ACC112 (cell line): Measurements from ENCODE around the gene ERC1.

Source experiments
- H2AFZ ChIP-seq: fragments of 200-600 bp; sonication (generic); one replicate; pipeline ENCODE4 v1.6.0; 2017; ENCODE audit warnings: antibody characterized with exemption, low read length; ENCODE audit not compliant: unreplicated experiment
- H3K27ac ChIP-seq: fragments of 200-600 bp; sonication (generic); 2 replicates; pipeline ENCODE4 v1.5.1; 2014; ENCODE audit warnings: low read depth, mild to moderate bottlenecking, antibody characterized with exemption, low read length, moderate library complexity
- H3K27me3 ChIP-seq: fragments of 200-600 bp; sonication (generic); 2 replicates; pipeline ENCODE4 v1.6.1; 2014; ENCODE audit warnings: mild to moderate bottlenecking, antibody characterized with exemption, low read length, moderate library complexity, mixed read lengths; ENCODE audit not compliant: insufficient read depth
- H3K36me3 ChIP-seq: fragments of 200-600 bp; sonication (generic); 2 replicates; pipeline ENCODE4 v1.6.1; 2016; ENCODE audit warnings: mild to moderate bottlenecking, antibody characterized with exemption, low read length, moderate library complexity, mixed read lengths; ENCODE audit not compliant: insufficient read depth
- H3K4me1 ChIP-seq: fragments of 200-600 bp; sonication (generic); one replicate; pipeline ENCODE4 v1.6.1; 2016; ENCODE audit warnings: low read length, mixed read lengths; ENCODE audit not compliant: insufficient read depth, unreplicated experiment, control insufficient read depth
- H3K4me3 ChIP-seq: fragments of 200-600 bp; sonication (generic); 2 replicates; pipeline ENCODE4 v1.5.1; 2014; ENCODE audit warnings: mild to moderate bottlenecking, low read depth, low read length
- H3K79me2 ChIP-seq: fragments of 200-600 bp; sonication (generic); one replicate; pipeline ENCODE4 v1.6.0; 2016; ENCODE audit warnings: low read length; ENCODE audit not compliant: control insufficient read depth, unreplicated experiment, insufficient read depth

Gene ERC1

GRCh38 chr12:1020389-1020788, 29.4 kb downstream of the ERC1 start:
- no peak overlapping the region for H3K27ac ChIP-seq
- no peaks in the 10 kb centered on the region for H3K4me1 ChIP-seq
- H3K4me3 ChIP-seq: no peak overlapping the region
- H2AFZ ChIP-seq: no peak overlapping the region
- H3K36me3 ChIP-seq: peaks cover 12% of the 10 kb centered on the region; the same call in 1 of the 2 replicates
- peaks cover 39% of the 10 kb centered on the region for H3K79me2 ChIP-seq
- H3K27me3 ChIP-seq: no peaks in the 10 kb centered on the region

DNA sequence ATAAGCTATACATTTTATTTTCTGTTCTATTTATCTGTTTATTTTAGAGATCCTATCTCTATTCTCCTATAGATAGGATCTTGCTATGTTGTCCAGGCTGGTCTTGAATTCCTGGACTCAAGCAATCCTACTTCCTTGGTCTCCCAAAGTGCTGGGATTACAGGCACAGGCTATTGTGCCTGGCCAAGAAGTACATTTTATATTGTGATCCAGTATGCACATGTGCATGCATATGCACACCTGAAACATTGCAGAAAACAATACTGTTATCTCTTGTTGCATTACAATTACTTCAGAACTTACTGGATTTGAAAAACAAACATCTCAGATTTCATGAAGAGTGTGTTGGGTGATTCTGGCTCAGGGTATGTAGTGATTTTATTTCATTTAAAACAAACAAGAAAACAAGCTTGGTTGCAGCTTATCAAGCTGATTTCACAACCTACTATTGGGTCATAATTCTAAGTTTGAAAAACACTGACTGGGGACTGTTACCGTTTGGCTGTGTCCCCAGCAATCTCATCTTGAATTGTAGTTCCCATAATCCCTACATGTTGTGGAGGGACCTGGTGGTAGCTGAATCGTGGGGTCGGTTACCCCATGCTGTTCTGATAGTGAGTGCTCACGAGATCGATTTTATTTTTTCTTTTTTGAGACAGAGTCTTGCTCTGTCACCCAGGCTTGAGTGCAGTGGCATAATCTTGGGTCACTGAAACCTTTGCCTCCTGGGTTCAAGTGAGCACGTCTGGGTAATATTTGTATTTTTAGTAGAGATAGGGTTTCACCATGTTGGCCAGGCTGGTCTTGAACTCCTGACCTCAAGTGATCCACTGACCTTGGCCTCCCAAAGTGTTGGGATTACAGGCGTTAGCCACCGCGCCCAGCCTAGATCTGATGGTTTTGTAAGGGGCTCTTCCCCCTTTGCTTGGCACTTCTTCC, 31.3 kb downstream of the ERC1 start:
- H3K27ac ChIP-seq: no peak overlapping the region
- no peaks in the 10 kb centered on the region for H3K27me3 ChIP-seq
- H3K4me1 ChIP-seq: no peaks in the 10 kb centered on the region
- no peak overlapping the region for H2AFZ ChIP-seq
- H3K4me3 ChIP-seq: no peak overlapping the region
- peaks cover 43% of the 10 kb centered on the region for H3K79me2 ChIP-seq
- peaks cover 21% of the 10 kb centered on the region; the same call in 1 of the 2 replicates for H3K36me3 ChIP-seq

DNA sequence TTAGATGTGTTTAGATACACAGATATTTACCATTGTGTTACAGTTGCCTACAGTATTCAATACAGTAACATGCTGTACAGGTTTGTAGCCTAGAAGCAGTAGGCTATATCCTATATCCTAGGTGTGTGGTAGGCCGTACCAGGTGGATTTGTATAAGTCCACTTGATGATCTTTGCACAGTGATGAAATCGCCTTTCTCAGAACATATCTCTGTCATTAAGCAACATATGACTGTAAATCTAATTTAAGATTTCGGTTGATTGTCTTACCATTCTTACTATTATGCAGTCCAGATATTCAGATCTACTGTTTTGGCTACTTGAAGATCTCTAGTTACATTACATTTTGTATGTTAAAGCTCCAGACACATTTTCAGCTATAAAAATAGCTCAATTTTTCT, 39.8 kb downstream of the ERC1 start:
- Histone ChIP-seq H3K4me1 (no peaks in the 10 kb centered on the region), H3K27me3 (no peaks in the 10 kb centered on the region), H3K79me2 (peaks cover 12% of the 10 kb centered on the region), H3K27ac (no peak overlapping the region), H2AFZ (no peak overlapping the region), H3K4me3 (no peak overlapping the region), H3K36me3 (peaks cover 16% of the 10 kb centered on the region; the same call in 1 of the 2 replicates)

GRCh38 chr12:1034243-1034642, 43.2 kb downstream of the ERC1 start:
- Histone ChIP-seq H3K4me1 (no peaks in the 10 kb centered on the region), H2AFZ (no peak overlapping the region), H3K27me3 (no peaks in the 10 kb centered on the region), H3K4me3 (no peak overlapping the region), H3K27ac (no peak overlapping the region), H3K79me2 (peaks cover 8% of the 10 kb centered on the region), H3K36me3 (no peaks in the 10 kb centered on the region)

DNA sequence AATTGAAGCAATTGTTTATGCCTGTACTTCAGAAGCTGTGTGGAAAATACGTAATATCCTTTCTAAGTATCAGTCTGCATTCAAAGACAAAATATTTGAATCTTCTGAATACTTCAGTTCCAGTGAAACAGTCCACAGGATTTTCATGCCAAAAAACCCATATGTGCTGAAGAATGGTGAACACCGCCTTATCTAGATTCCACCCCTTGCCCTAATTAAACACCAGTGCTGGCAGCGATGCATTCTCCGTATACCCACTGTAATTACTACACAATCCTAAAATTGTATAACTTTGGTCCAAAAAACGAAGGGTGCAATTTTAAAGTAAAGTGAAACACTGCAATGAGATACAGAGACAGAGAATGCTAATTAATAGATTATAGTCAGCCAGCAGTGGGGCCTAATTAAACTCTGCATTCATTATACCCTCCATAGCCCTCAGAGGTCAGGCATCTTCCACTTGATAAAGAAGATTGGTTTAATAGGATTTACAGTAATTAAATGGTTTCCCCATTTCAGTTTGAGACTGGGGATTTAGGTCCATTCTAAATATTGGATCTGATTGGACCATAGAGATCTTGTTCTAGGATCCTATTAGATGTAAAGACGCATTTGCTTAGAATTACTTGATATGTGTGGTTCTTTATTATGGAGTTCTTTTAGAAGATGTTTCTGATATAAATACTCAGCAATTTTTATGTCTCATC, 43.9 kb downstream of the ERC1 start:
- no peaks in the 10 kb centered on the region for H3K36me3 ChIP-seq
- H3K4me3 ChIP-seq: no peak overlapping the region
- no peaks in the 10 kb centered on the region for H3K4me1 ChIP-seq
- no peak overlapping the region for H2AFZ ChIP-seq
- H3K27ac ChIP-seq: no peak overlapping the region
- H3K27me3 ChIP-seq: no peaks in the 10 kb centered on the region
- peaks cover 8% of the 10 kb centered on the region for H3K79me2 ChIP-seq

DNA sequence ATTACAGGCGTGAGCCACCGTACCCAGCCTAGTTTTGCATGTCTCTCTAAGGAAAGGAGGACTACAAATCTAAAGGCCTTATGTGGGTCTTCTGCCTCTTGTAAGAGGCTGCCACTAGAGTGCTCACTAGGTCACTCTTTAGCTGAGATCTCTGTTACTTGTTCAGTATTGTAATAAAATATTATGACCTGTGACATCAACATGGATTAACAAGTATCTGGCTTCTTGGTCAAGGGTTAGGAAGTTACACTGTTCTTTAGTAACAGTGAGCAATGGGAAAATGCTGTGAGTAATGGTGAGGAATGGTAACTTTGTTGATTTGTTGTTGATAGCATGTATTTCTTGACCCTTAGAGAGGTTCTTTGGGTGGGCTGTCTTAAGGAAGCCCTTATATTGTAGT, 50.5 kb downstream of the ERC1 start:
- H3K36me3 ChIP-seq: no peaks in the 10 kb centered on the region
- H3K27me3 ChIP-seq: no peaks in the 10 kb centered on the region
- H2AFZ ChIP-seq: no peak overlapping the region
- H3K4me1 ChIP-seq: peaks cover 14% of the 10 kb centered on the region
- no peak overlapping the region for H3K4me3 ChIP-seq
- H3K27ac ChIP-seq: no peak overlapping the region
- H3K79me2 ChIP-seq: peaks cover 15% of the 10 kb centered on the region

DNA sequence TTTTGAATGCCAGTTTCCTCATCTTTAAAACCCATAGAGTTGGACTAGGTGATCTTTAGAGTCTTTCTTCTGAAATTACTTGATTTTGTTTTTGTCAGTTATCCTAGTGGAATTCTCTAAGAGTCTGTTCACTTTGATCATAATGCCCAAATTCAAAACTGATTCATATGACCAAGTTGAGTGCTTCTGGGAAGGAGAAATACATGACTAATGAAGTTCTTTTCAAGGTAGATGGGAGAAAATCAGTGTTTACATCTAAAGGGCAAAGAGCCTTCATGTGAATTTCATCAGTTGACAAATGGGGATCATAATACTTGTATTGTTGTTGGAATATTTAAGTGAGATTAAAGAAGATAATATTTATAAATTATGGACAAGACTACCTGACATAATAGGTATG, 53.2 kb downstream of the ERC1 start:
- Histone ChIP-seq H3K27ac (peak overlapping the region; percentile 20; the same call in 1 of the 2 replicates), H3K4me3 (no peak overlapping the region), H3K36me3 (peaks cover 4% of the 10 kb centered on the region), H3K27me3 (no peaks in the 10 kb centered on the region), H3K79me2 (peaks cover 32% of the 10 kb centered on the region), H2AFZ (no peak overlapping the region), H3K4me1 (peaks cover 14% of the 10 kb centered on the region)

DNA sequence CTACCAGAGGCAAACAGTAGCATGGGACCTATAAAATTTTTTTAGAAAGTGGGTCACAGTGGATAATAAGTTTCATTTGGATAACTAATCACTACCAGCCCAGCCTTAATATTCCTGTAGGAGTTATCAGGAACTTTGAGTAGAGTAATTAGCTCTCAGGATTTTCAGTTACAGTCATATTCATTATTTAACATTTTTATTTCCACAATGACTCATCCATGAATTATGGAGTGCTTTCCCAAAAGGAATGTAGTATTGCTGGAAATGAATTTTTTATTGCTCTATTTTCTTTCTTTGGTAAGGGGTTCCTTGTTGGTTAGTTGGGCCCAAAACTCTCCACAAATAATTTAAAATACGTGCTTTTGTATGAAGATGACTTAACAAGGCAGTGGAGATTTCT, 53.7 kb downstream of the ERC1 start:
- Histone ChIP-seq H3K79me2 (peaks cover 34% of the 10 kb centered on the region), H2AFZ (no peak overlapping the region), H3K27ac (peak overlapping the region; percentile 34), H3K27me3 (no peaks in the 10 kb centered on the region), H3K4me1 (peaks cover 14% of the 10 kb centered on the region), H3K36me3 (peaks cover 4% of the 10 kb centered on the region), H3K4me3 (peak overlapping the region; percentile 18; the same call in 1 of the 2 replicates)

GRCh38 chr12:1046727-1047126, 55.7 kb downstream of the ERC1 start:
- H2AFZ ChIP-seq: no peak overlapping the region
- H3K27me3 ChIP-seq: no peaks in the 10 kb centered on the region
- peaks cover 38% of the 10 kb centered on the region for H3K79me2 ChIP-seq
- H3K4me3 ChIP-seq: no peak overlapping the region
- peaks cover 14% of the 10 kb centered on the region for H3K4me1 ChIP-seq
- peaks cover 4% of the 10 kb centered on the region for H3K36me3 ChIP-seq
- no peak overlapping the region for H3K27ac ChIP-seq

DNA sequence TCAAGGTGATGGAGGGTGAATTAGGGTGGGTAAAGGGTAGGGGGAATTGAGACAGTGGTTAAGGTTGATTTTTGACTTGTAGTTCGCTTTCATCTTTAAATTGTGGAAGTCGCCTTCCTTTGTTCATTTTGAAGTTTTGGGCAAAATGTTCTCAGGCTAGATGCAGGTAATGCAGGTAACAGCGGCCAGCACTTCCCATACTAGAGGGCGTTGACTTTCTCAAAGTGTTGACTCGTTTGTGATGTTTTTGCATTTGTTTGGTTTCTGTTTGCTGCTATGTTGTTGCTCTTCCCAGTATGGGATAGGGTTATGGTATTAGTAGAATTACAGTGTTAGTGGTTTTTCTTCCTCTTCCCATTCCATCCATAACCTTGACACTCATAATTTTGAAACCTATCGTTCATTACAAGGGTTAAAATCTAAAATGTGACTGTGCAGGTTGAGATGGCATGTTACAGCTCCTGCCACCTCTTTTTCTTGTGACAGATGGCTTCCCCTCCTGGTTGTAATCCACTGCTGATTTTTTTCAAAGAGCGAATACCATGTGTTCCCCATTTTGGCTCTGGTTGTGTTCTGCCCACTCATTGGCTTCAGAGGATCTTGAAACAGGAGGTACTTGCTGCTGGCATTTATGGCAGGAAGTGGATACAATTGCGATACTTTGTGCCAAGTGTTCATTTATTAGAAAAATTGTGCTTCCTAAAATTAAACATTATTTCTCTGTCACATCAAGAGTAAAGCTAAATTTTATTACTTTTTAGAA, 57.1 kb downstream of the ERC1 start:
- no peak overlapping the region for H3K4me3 ChIP-seq
- peaks cover 14% of the 10 kb centered on the region for H3K4me1 ChIP-seq
- no peaks in the 10 kb centered on the region for H3K27me3 ChIP-seq
- H2AFZ ChIP-seq: no peak overlapping the region
- peaks cover 4% of the 10 kb centered on the region for H3K36me3 ChIP-seq
- no peak overlapping the region for H3K27ac ChIP-seq
- H3K79me2 ChIP-seq: peaks cover 38% of the 10 kb centered on the region
